Thoracic aorta (tissue), 2 donors: ENCODE results near the gene PLPP7. TPM values are rescaled to one million over a fixed set of nuclear protein-coding genes. Genes with fewer than 3 reads are reported as not detected.

Experiments
- ATAC-seq: fragments of 150-250 bp; one replicate; pipeline ENCODE4 v1.8.0; 2017; ENCODE audit warnings: low read depth; ENCODE audit not compliant: insufficient number of reproducible peaks, low FRiP score
- DNase-seq: peaks from one replicate; pipeline ENCODE4 v3.0.0-alpha.2; 2020; ENCODE audit warnings: low spot score
- H3K27ac ChIP-seq, 2 donors: fragments of 200-600 bp; sonication (generic); 1 replicate in 1 of 2; 2 replicates in 1 of 2; pipeline ENCODE4 v1.5.1; 2016; ENCODE audit warnings: mild to moderate bottlenecking in 2 of 2, moderate library complexity in 2 of 2
- H3K27me3 ChIP-seq: fragments of 200-600 bp; sonication (generic); replicated peaks from 2 replicates; pipeline ENCODE4 v1.6.0; 2016; ENCODE audit warnings: mild to moderate bottlenecking; ENCODE audit not compliant: insufficient read depth
- H3K36me3 ChIP-seq: fragments of 200-600 bp; sonication (generic); one replicate; pipeline ENCODE4 v1.5.1; 2016
- H3K4me1 ChIP-seq, 2 donors: fragments of 200-600 bp; sonication (generic); 1 replicate in 1 of 2; 2 replicates in 1 of 2; pipeline versions ENCODE4 v1.5.1 to v1.6.0; 2016; ENCODE audit warnings: low read depth in 2 of 2, mild to moderate bottlenecking in 1 of 2; ENCODE audit not compliant: control insufficient read depth in 1 of 2
- H3K4me3 ChIP-seq: fragments of 200-600 bp; sonication (generic); 2 replicates; pipeline ENCODE4 v1.5.1; 2016; ENCODE audit warnings: mild to moderate bottlenecking
- H3K9me3 ChIP-seq: fragments of 200-600 bp; sonication (generic); 2 replicates; pipeline ENCODE4 v1.5.1; 2016
- CTCF ChIP-seq: fragments of 200-600 bp; sonication (generic); IDR thresholded peaks from one replicate; pipeline ENCODE4 v1.5.1; 2019; ENCODE audit warnings: antibody characterized with exemption
- total RNA-seq, 2 donors: library from RNA; depleted of rRNA; stranded (reverse); fragments of >200 nt; gene quantifications; one replicate each; pipeline versions ENCODE4 v1.1.0 to v1.2.3, GENCODE V29; 2016

Gene PLPP7
- total RNA-seq, 2 donors from 2014 or later: 14.2 to 29.0 TPM

- ATAC-seq (no peak), DNase-seq (no peak)
- Histone ChIP-seq H3K9me3 (no peaks in the 10 kb centered on the region), H3K27ac (no peak overlapping the region), H3K27me3 (no peaks in the 10 kb centered on the region), H3K4me1 (peaks cover 9 to 20% of the 10 kb centered on the region in 2 donors), H3K36me3 (no peaks in the 10 kb centered on the region), H3K4me3 (peak overlapping the region; percentile 69)
- no peak for TF ChIP-seq CTCF
These were observed 1.3 kb downstream of the PLPP7 start for GRCh38 chr9:131290767-131291370.

- TF ChIP-seq CTCF: no peak
- Histone ChIP-seq H3K4me3 (no peak overlapping the region), H3K36me3 (no peaks in the 10 kb centered on the region), H3K4me1 (peaks cover 9 to 20% of the 10 kb centered on the region in 2 donors), H3K27ac (no peak overlapping the region), H3K9me3 (no peaks in the 10 kb centered on the region), H3K27me3 (no peaks in the 10 kb centered on the region)
- DNase-seq (no peak), ATAC-seq (no peak)
These were observed 2.3 kb downstream of the PLPP7 start for GRCh38 chr9:131291795-131292315.

GRCh38 chr9:131292937-131293336 lies 3.4 kb downstream of the PLPP7 start:
- no peaks in the 10 kb centered on the region for H3K27me3 ChIP-seq
- no peaks in the 10 kb centered on the region for H3K36me3 ChIP-seq
- TF ChIP-seq CTCF: no peak
- DNase-seq: no peak
- H3K9me3 ChIP-seq: no peaks in the 10 kb centered on the region
- no peak overlapping the region for H3K27ac ChIP-seq
- peaks cover 9 to 20% of the 10 kb centered on the region in 2 donors for H3K4me1 ChIP-seq
- no peak for ATAC-seq
- no peak overlapping the region for H3K4me3 ChIP-seq

GRCh38 chr9:131296460-131296859 lies 6.9 kb downstream of the PLPP7 start:
- Histone ChIP-seq H3K4me3 (no peak overlapping the region), H3K4me1 (peaks cover 0 to 1% of the 10 kb centered on the region in 2 donors), H3K9me3 (no peaks in the 10 kb centered on the region), H3K27ac (no peak overlapping the region), H3K36me3 (no peaks in the 10 kb centered on the region), H3K27me3 (no peaks in the 10 kb centered on the region)
- ATAC-seq (no peak), DNase-seq (no peak)
- TF ChIP-seq CTCF: no peak

- TF ChIP-seq CTCF: no peak
- Histone ChIP-seq H3K36me3 (no peaks in the 10 kb centered on the region), H3K27me3 (no peaks in the 10 kb centered on the region), H3K27ac (no peak overlapping the region), H3K4me1 (no peaks in the 10 kb centered on the region), H3K4me3 (no peak overlapping the region), H3K9me3 (no peaks in the 10 kb centered on the region)
- ATAC-seq: no peak
- no peak for DNase-seq
These were observed 7.5 kb downstream of the PLPP7 start for GRCh38 chr9:131296906-131297500.
